ENCODE measurements around the gene MORN3.
A peak's percentile ranks its signal among the peaks of the same experiment; 100 is the strongest.
"Not testable (repeated sequence)": the region's sequence is repeated elsewhere in the genome, so short reads cannot be mapped to it uniquely, and the experiment has no call there.

MORN3 gene

DNA sequence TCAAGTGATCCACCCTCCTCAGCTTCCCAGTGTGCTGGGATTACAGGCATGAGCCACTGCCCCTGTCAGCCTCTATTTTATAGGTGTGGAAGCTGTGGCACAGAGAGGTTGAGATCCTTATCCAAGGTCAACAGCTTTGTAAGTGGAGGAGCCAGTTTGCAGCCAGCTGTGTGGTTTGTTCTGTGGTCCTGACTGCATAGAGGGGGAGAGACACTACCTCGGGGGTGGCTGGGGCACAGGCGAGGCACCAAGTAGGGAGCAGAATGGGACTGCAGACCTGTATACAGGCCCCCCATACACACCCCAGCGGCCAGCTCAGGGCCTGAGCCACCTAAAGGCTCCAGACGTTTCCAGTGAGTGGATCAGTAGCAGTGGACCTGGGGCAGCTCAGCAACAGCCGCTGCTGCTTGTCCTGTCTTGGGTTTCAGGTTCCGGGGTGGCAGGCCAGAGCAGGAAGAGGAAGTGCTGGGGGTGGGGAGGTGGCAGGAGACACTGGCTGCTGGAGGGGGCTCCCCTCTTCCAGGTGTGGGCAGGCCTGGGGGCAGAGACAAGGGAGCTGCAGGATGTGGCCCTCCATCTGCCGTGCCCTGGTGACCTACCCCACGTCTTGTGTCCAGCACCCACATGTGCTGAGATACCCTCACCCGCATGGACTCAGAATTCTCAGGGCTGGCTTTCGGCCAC is 32.1 kb downstream of the MORN3 start:
- no peak for DNase-seq

- no peak for DNase-seq
Observed at GRCh38 chr12:121634836-121635235, 34.6 kb downstream of the MORN3 start.

DNA sequence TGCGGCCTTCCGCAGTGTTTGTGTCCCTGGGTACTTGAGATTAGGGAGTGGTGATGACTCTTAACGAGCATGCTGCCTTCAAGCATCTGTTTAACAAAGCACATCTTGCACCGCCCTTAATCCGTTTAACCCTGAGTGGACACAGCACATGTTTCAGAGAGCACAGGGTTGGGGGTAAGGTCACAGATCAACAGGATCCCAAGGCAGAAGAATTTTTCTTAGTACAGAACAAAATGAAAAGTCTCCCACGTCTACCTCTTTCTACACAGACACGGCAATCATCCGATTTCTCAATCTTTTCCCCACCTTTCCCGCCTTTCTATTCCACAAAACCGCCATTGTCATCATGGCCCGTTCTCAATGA is 35.6 kb downstream of the MORN3 start:
- not testable (repeated sequence) for DNase-seq

DNA sequence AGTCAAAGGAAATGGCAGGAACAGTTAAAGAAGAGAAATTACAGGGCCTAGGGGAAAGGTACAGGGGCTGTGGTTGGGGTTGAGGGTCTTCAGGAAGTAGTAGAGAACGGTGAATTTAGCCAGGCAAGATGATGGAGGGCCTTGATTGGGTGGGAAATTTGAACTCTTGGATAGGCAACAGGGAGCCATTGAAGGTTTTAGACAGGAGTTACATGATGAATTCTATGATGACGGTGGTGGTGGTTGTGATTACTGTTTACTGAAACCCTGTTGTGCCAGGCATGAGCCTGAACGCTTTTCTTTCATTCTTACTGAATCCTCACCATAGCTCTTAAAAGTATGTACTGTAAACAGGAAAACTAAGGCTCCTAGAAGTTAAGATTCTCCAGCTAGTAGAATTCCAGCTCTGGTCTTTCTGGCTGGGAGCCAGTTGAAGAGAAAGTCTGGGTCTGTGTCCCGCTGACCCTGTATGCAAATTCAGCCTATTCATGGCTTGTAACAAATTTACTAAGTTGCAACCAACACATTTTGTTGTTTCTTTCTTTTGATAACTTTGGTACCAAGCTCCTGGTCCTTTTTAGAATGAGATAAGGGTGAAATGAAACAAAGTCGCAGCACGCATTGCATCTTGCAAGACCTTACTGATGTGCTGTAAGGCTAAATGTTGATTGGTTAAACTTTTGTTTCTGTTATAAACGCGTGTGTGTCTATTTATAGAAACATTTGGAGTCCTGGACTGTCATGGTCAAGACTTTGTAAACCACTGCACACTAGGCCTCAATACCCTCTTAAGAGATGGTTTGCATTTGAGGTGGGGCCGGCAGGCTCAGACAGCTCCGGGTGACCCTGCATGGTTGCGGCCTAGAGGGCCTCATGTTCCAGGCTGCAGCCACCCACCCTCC is 37.1 kb downstream of the MORN3 start:
- DNase-seq: no peak

DNA sequence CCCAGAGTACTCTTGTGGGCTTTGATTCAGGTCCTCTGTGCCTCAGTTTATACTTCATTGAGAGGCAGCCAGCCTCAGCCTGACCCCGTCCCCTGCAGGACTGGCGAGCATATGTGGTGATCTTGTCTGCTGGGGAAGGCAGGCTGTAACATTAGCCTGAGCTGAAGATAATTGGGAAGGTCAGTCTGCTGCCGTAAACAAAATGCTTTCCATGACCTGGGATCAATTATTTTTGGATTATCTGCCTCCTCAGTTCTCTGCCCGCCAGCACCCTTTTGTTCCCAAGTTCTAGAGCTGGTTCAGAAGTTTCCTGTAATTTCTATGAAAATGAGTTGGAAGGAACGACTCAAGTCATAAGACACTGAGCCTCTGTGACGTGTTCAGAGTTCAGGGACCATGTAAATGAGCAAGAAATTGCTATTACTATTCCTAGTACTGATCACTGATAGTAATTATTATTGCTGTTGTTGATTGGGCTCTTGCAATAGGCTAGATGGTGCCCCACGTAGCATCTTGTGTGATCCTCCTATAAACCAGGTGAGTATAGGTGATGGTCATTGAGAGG is 38.6 kb downstream of the MORN3 start:
- DNase-seq: no peak

DNA sequence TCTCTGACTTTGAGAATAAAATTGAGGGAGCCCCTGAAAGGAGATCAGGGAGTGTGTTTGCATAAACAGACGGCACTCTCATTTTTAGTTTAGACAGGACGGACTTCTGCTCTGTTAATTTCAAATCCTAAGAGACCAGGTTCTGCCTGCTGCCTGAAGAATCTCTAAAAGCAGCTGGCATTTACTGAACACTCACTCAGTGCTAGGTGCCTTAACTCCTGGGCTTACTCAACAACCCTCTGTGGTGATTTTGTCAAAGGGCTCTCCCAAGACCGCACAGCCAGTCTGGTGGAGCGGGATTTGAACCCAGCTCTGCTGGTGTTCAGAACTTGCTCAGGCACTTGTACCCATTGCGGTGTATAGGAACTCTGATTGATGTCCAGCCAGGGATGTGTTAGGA is 40.9 kb downstream of the MORN3 start:
- no peak for DNase-seq

DNA sequence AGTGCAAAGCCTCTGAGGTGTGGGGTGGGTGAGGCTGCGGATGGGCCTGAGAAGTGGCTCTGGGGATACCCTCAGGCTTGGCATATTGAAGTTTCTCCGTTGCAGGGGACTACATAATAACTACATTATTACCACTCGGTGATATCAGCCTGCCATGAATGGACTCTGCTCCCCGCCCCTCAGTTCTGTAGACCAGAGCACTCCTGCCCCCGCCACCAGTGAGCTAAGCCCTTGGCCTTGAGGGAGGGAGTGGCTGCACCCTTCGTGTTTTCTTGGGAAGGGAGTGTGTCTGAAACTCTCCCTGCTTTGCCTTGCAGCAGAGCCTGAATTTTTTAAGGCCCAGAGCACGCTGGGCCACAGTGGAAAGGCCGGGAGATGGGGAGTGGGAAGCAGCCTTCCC is 41.4 kb downstream of the MORN3 start:
- DNase-seq: no peak

GRCh38 chr12:121626853-121627640 is 42.4 kb downstream of the MORN3 start:
- DNase-seq: no peak

GRCh38 chr12:121626087-121626852 is 43.2 kb downstream of the MORN3 start, which contains the start of gene ORAI1:
Gene ORAI1 (plus strand): TSS chr12:121626530.
- peak; percentile 61 for DNase-seq

DNA sequence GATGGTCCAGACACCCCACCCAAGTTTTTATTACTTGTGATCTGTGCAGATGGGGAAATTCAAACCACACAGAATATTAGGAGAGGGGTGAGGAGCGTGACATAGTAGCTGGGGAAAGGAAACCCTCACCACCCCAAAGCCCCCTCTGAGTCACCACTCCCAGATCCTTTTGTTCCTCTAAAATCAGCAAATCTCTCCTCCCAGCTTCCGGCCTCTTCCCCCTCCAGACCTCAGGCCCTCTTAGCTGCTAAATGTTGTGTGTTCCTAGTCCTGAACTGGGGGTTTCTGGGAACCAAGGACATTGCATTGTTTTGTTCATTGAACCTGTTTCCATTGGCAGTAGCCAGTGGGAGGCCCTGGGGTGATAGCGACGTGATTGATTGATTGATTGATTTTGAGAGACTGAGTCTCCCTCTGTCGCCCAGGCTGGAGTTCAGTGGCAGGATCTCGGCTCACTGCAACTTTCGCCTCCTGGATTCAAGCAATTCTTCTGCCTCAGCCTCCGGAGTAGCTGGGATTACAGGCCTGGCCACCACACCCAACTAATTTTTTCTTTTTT is 49.0 kb downstream of the MORN3 start:
- no peak for DNase-seq

GRCh38 chr12:121618659-121619233 is 50.7 kb downstream of the MORN3 start:
- no peak for DNase-seq

DNA sequence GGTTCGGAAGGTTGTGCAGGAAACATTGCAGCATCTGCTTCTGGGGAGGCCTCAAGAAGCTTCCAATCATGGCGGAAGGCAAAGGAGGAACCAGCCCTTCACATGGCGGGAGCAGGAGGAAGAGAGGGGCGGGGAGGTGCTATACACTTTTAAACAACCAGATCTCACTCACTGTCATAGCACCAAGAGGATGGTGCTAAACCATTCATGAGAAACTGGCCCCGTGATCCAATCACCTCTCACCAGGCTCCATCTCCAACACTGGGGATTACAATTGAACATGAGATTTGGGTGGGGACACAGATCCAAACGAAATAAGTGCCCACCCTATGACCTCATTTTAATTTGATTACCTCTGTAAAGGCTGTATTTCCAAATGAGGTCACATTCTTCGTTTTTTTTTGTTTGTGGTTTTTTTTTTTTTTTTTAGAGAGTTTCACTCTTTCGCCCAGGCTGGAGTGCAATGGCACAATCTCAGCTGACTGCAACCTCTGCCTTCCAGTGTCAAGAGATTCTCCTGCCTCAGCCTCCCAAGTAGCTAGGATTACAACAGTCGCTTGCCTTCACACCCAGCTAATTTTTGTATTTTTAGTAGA is 54.5 kb downstream of the MORN3 start:
- no peak for DNase-seq

DNA sequence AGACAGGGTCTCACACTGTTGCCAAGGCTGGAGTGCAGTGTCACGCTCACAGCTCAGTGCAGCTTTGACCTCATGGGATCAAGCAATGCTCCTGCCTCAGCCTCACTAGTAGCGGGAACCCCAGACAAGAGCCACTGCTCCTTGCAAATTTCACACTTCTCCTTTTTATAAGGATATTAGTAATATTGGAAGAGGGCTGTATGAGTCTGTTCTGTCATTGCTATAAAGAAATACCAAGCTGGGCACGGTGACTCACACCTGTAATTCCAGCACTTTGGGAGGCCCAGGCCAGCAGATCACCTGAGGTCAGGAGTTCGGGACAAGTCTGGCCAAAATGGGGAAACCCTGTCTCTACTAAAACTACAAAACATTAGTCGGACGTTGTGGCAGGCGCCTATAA is 56.0 kb downstream of the MORN3 start:
- DNase-seq: no peak

- DNase-seq: no peak
Observed at GRCh38 chr12:121611306-121611705, 58.1 kb downstream of the MORN3 start.

GRCh38 chr12:121610239-121611149 is 59.0 kb downstream of the MORN3 start:
- DNase-seq: no peak

DNA sequence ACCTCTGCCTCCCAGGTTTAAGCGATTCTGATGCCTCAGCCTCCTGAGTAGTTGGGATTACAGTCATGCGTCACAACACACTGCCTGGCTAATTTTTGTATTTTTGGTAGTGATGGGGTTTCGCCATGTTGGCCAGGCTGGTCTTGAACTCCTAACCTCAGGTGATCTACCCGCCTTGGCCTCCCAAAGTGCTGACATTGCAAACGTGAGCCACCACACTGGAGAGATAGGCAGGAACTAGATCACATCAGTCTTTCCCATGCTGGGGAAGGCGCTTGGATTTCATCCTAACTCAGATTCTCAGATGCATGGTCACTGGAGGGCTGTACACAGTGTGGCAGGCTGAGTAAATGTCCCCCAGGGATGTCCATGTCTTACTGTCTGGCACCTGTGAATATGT is 61.2 kb downstream of the MORN3 start:
- DNase-seq: no peak

DNA sequence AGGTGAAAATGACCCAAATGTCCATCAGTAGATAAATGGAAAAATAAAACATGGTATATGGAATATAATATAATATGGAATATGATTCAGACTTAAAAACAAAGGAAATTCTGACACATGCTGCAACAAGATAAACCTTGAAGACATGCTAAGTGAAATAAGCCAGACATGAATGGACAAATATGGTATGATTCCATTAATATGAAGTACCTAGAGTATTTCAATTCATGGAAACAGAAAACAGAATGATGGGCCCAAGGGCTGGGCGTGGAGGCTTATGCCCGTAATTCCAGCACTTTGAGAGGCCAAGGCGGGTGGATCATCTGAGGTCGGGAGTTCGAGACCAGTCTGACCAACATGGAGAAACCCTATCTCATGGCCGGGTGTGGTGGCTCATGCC is 65.9 kb downstream of the MORN3 start:
- no peak for DNase-seq

- DNase-seq: no peak
Observed at GRCh38 chr12:121602766-121603165, 66.7 kb downstream of the MORN3 start.

GRCh38 chr12:121600702-121601336 is 68.6 kb downstream of the MORN3 start:
- DNase-seq: no peak
